HT1080 (cell line): ENCODE measurements around the gene ACAP3. TPM values are rescaled to one million over a fixed set of nuclear protein-coding genes. Genes with fewer than 3 reads are reported as not detected.

ENCODE experiments used
- DNase-seq: peaks from one replicate; pipeline ENCODE4 v3.0.0-alpha.2; 2015; ENCODE audit warnings: low read depth
- total RNA-seq: library from RNA; depleted of rRNA; stranded (reverse); fragments of >200 nt; shearing (Covaris generic); gene quantifications from 2 replicates; pipeline ENCODE4 v1.2.3, GENCODE V29; 2014

The ACAP3 gene
- total RNA-seq, 1 experiment from 2014 or later: 34.9 TPM

DNA sequence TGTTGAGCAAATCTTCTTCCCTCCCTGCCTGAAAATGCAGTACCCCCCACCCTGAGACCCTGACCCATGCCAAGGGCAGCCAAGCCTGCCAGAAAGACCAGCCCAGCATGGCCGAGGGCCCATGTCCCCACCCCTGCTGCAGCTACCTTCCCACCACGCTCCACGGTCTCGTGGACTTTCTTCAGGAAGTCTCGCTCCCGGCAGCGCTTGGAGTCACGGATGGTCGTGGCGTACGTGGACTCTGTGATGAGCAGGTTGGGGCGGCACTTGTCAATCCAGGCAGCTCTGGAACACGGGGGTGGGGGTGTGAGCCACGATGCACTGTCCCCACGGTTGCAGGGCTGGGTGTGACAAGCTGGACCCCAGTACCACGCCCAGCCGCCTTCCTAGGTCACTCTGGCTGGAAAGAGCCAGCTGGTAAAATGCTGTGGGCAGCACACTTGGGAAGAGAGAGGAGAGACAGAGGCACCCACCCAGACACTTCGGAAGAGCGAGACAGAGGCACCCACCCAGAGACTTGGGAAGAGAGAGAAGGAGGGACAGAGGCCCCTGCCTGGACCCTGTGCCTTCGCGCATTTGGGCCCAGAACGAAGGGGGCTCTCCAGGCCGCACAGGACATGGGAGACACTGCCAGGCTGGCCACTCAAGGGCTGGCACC is 7.1 kb upstream of the ACAP3 start:
- DNase-seq: no peak

DNA sequence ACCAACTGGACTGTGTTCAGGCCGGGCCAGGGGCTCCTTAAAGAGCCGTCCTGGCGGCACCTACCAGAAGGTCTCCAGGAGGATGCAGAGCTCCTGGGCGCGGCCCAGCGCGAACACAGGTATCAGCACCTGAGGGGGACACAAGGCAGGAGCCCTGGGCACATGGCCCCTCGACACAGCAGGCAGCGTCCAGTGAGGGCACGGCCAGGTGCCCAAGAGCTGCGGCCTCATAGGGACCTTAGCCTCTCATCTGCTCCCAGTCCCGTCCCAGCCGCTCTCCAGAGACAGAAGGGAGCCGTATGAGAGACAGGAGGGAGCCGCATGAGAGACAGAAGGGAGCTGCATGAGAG is 6.5 kb upstream of the ACAP3 start:
- DNase-seq: no peak

DNA sequence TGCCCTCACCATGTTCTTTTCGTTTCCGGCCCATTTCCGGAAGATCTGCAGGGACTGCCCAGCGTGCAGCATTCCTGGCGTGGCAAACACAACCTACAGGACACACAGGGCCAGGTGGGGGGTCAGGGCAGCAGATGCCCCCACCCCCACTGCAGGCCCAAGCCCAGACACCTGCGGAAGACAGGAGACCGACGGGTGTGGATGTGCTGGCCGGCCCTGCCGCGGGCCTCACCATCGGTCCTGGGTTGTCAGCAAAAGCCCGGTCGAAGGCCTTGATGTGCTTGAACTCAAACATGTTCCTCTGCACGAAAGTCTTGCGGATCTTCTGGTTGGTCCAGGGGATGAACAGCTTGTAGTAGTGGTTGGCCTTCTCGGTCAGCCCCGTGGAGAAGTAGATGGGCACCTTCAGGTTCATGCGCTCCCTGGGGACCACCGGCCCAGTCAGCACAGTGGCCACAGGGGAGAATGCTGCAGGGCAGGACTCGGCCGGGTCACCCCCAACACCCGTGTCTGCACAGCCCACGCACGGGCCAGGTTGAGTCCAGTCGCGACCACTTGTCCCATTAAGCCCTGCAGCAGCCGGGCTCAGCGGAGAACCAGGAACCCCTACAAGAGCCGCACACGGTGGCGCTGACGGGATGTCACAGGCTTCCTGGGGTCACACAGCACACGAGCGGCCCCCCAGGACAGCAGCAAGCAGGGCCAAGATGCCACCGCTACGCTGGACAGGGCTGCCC is 5.9 kb upstream of the ACAP3 start:
- DNase-seq: no peak

- no peak for DNase-seq
Observed at GRCh38 chr1:1312450-1313314, 5.0 kb upstream of the ACAP3 start.

DNA sequence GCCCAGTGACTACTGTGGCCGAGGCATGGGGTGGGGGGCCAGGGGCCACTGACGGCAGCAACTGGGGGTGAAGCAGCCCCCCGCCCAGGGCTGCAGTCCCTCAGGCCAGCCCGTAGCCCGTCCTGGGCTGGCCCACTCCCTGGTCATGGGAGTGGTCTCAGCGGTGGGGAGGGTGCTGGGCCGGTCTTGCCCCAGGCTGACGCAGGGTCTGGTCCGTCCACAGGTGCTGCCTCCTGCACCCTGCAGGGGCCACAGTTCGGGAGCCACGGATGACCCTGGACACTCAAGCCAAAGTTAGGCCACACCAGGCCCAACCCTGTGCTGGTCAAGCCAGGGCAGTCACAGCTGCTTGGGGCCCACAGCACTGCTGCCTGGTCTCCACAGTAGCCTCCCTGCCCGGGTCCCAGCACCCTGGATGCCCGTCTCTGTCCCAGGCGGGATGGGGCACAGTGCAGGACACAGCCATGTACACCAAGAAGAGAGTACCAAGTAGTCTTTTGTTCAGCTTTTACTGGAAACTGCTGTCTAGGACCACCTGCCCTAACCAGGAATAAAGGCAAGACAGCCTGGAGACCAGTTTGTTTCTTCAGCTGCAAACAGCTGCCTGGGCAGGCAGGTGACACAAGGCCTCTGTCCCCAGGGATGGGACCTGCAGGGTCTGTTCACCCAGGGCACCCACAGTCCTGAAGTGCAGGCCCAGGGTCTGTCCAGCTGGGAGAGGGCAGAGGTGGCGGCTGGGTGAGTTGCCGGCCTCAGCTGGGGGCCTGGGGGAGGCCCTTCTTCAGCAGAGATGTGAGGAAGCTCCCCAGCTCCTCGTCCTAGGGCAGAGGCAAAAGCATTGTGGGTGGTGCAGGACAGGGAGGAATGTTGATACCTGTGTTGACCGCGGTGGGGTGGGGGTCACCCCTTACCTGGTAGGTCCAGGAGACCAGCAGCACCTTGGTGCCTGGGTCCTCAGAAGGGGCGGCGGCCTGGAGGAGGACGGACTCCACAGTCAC is 3.7 kb upstream of the ACAP3 start:
- DNase-seq: no peak

GRCh38 chr1:1310476-1311053 is 2.8 kb upstream of the ACAP3 start:
- DNase-seq: no peak

DNA sequence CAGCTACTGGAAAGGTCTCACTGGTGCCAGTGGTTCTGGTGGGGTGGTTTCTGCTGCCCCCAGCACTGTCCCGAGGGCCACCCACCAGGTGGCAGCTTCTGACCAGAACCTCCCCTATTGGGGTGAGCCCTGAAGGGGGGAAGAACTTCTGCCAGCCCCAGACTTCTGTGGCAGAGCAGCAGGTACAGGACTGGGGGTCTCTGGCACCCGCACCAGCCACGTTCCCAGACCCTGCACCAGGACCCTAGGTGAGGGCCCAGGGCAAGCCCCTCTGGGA is 2.3 kb upstream of the ACAP3 start:
- no peak for DNase-seq

- no peak for DNase-seq
Observed at GRCh38 chr1:1309251-1310108, 1.8 kb upstream of the ACAP3 start.

DNA sequence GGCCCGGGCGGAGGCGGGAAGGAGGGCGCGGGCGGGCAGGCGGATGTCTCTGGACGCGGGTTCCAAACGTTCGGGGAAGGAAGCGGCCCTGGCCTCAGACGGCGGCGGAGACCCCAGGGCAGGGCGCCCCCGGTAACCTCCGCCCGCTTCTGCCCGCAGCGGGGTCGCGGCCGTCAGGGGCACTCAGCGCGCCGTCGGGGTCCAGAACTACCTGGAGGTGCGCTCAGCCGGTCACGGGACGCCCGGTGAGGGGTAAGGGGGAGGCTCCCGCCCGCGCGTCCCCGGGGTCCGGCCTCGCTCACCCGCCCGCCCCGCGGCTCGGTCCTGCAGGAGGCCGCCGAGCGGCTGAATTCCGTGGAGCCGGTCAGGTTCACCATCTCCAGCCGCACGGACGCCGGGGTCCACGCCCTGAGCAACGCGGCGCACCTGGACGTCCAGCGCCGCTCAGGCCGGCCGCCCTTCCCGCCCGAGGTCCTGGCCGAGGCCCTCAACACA is 1.1 kb upstream of the ACAP3 start:
- no peak for DNase-seq

GRCh38 chr1:1307261-1307922 is 338 bp downstream of the ACAP3 start:
- DNase-seq: no peak

DNA sequence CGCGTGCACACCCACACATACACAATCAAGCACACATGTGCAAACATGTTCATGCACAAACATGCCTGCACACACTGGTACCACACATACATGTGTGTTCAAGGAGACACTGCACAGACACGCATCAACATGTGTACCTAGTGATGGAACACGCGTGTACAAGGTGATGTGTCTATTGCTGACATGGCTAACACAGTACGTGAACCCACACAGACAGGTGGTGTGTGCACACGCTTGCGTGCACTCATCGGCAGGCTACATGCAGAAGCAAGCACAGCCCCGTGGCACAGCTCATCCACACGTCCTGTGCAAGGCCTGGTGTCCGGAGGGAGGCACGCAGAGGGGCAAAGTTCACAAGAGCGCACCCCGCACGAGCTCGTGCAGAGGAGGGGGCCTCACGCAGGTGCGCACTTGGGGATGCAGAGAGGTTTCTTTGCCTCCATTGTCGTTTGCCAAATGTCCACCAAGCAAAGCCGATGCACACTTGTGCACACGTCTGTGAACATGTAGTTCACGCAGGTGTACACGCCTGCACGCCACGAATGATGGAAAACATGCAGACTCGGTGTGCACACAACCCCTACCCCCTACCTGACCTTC is 969 bp downstream of the ACAP3 start:
- DNase-seq: no peak

GRCh38 chr1:1306070-1306660 is 1.6 kb downstream of the ACAP3 start:
- no peak for DNase-seq

GRCh38 chr1:1305300-1306069 is 2.2 kb downstream of the ACAP3 start:
- peak; percentile 87 for DNase-seq

GRCh38 chr1:1304331-1305299 is 3.1 kb downstream of the ACAP3 start:
- DNase-seq: no peak

- DNase-seq: no peak
Observed at GRCh38 chr1:1303736-1304135, 4.0 kb downstream of the ACAP3 start.

DNA sequence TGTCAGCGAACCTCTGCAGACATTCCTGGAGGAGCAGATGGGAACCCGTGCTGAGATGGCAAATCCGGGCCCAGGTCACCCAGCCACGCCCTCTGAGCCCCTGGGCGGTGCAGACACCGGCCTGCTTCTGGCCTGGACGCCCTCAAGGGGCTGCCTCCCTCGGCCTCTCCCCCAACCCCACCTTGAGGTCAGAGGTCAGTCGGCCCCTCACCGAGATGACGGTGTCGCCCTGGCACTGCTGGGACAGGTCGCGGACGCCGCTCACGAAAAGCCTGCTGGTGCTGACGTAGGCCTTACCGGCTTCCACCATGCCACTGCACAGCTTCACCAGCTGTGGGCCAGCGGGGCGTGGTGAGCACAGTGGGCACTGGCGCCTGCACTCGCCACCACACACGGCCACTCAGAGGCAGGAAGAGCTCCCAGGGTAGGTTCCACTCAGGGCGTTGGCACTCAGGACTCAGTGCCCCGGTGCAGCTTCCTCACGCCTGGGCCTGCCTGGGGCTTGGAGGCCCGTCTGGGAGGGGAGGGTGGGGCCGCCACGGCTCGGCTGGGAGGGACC is 4.7 kb downstream of the ACAP3 start:
- no peak for DNase-seq
